Stimulated activated CD4-positive, alpha-beta T cell treated with anti-CD3 and anti-CD28 coated beads, Interleukin-4, amount 100 ng/mL, for 24 hours (primary cell): ENCODE measurements around the gene CLIC5.
A peak's percentile ranks its signal among the peaks of the same experiment; 100 is the strongest.
"Not testable (repeated sequence)": the region's sequence is repeated elsewhere in the genome, so short reads cannot be mapped to it uniquely, and the experiment has no call there.

ENCODE experiments used
- DNase-seq: peaks from one replicate; pipeline ENCODE4 v3.0.0-alpha.2; 2020

Gene CLIC5

GRCh38 chr6:45961125-45961524 is 54.5 kb downstream of the CLIC5 start:
- no peak for DNase-seq

GRCh38 chr6:45959534-45960145 is 56.0 kb downstream of the CLIC5 start:
- no peak for DNase-seq

GRCh38 chr6:45956663-45957062 is 59.0 kb downstream of the CLIC5 start:
- DNase-seq, result no peak

GRCh38 chr6:45956176-45956575 is 59.5 kb downstream of the CLIC5 start:
- DNase-seq, result no peak

- no peak for DNase-seq
Observed at GRCh38 chr6:45955597-45955996, 60.1 kb downstream of the CLIC5 start.

GRCh38 chr6:45952546-45952945 is 63.1 kb downstream of the CLIC5 start:
- DNase-seq, result no peak

GRCh38 chr6:45952168-45952529 is 63.5 kb downstream of the CLIC5 start:
- no peak for DNase-seq

- no peak for DNase-seq
Observed at GRCh38 chr6:45951321-45952167, 64.1 kb downstream of the CLIC5 start.

GRCh38 chr6:45949256-45949655 is 66.4 kb downstream of the CLIC5 start:
- DNase-seq, result no peak

- no peak for DNase-seq
Observed at GRCh38 chr6:45947807-45948206, 67.9 kb downstream of the CLIC5 start.

- DNase-seq, result no peak
Observed at GRCh38 chr6:45946887-45947286, 68.8 kb downstream of the CLIC5 start.

- DNase-seq, result no peak
Observed at GRCh38 chr6:45946352-45946751, 69.3 kb downstream of the CLIC5 start.

- no peak for DNase-seq
Observed at GRCh38 chr6:45942953-45943352, 72.7 kb downstream of the CLIC5 start.

GRCh38 chr6:45933855-45934254 is 81.8 kb downstream of the CLIC5 start:
- DNase-seq, result no peak

GRCh38 chr6:45931232-45931631 is 84.4 kb downstream of the CLIC5 start:
- DNase-seq, result no peak

GRCh38 chr6:45930420-45931040 is 85.1 kb downstream of the CLIC5 start:
- peak; percentile 62 for DNase-seq

- no peak for DNase-seq
Observed at GRCh38 chr6:45929421-45930361, 86.0 kb downstream of the CLIC5 start.

- no peak for DNase-seq
Observed at GRCh38 chr6:45928721-45929305, 86.8 kb downstream of the CLIC5 start.

- no peak for DNase-seq
Observed at GRCh38 chr6:45927421-45928320, 88.0 kb downstream of the CLIC5 start.

- DNase-seq, result not testable (repeated sequence)
Observed at GRCh38 chr6:45926423-45926822, 89.2 kb downstream of the CLIC5 start.

- DNase-seq, result no peak
Observed at GRCh38 chr6:45924763-45925342, 90.8 kb downstream of the CLIC5 start.
